Uterus (tissue), 2 donors: ENCODE data around the gene TTBK2.

Source experiments
- CTCF ChIP-seq, 4 experiments: fragments of 200-600 bp in 2 of 4; fragments of 450-650 bp in 2 of 4; sonication (generic) in 2 of 4; IDR thresholded peaks; one replicate each; pipeline ENCODE4 v1.5.1; 2016 to 2019; ENCODE audit warnings: antibody characterized with exemption in 4 of 4, mild to moderate bottlenecking in 2 of 4, moderate library complexity in 1 of 4
- POLR2A ChIP-seq, 2 donors: fragments of 450-650 bp; IDR thresholded peaks; one replicate each; pipeline ENCODE4 v1.6.1; 2016; ENCODE audit warnings: antibody characterized with exemption in 2 of 2, mild to moderate bottlenecking in 1 of 2, moderate library complexity in 1 of 2

GRCh38 chr15:42723068-42723467 lies 197.5 kb downstream of the TTBK2 start:
- TF ChIP-seq POLR2A (IDR thresholded peaks at IDR 0.05) (no peak), CTCF (IDR thresholded peaks at IDR 0.05) (no peak)
